RPMI8226 (cell line): Measurements from ENCODE around the gene STIM2.
A peak's percentile ranks its signal among the peaks of the same experiment; 100 is the strongest.
"Not testable (repeated sequence)": the region's sequence is repeated elsewhere in the genome, so short reads cannot be mapped to it uniquely, and the experiment has no call there.

Experiments used
- DNase-seq: peaks from one replicate; pipeline ENCODE4 v3.0.0-alpha.2; 2015

STIM2 gene

GRCh38 chr4:26958925-26959653, 98.4 kb downstream of the STIM2 start:
- DNase-seq = no peak

- DNase-seq = no peak
Observed at GRCh38 chr4:26959654-26960047, 99.0 kb downstream of the STIM2 start.

GRCh38 chr4:26962720-26963119, 102.1 kb downstream of the STIM2 start:
- no peak for DNase-seq

DNA sequence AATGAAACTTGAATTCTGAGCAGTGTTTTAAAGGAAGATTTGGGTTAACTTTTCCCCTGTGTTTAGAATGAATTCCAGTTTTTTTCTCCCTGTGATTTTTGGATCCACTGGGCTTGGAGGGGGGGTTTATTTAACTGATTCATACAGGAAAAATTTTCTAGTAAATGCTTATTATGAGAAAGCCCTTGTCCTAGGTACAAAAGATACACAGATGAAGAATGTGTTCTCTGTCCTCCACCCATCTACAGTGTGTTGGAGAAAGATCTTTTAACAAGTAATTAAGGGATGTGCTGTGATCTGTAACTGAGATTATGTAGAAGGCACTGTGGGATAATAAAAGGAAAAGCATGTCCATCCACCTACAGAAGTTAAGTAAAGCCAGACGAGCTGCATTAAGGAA, 103.9 kb downstream of the STIM2 start:
- DNase-seq = no peak

GRCh38 chr4:26964994-26965393, 104.4 kb downstream of the STIM2 start:
- no peak for DNase-seq

- DNase-seq = not testable (repeated sequence)
Observed at GRCh38 chr4:26975464-26976181, 115.0 kb downstream of the STIM2 start.

GRCh38 chr4:26978387-26979053, 117.9 kb downstream of the STIM2 start:
- DNase-seq = no peak

DNA sequence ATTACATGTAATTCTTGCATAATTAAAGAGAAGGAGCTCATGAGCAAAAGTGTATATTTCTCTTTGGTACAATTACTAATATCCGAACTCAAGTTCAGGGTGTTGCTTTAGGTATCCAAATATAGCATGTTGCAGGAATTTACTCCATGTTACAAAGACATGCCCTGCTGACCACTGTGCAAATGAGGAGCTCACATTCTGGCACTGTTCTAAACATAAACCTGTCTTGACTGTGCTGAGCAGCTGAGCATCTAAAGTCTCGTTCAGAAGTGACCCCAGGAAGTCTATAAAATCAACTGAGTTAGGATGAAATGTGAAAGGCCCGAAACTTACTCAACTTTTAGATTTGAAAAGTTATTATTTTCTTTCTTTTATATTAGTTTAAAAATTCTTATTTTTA, 124.3 kb downstream of the STIM2 start:
- no peak for DNase-seq

- DNase-seq = no peak
Observed at GRCh38 chr4:26985873-26986272, 125.2 kb downstream of the STIM2 start.

- no peak for DNase-seq
Observed at GRCh38 chr4:26987191-26987590, 126.5 kb downstream of the STIM2 start.

DNA sequence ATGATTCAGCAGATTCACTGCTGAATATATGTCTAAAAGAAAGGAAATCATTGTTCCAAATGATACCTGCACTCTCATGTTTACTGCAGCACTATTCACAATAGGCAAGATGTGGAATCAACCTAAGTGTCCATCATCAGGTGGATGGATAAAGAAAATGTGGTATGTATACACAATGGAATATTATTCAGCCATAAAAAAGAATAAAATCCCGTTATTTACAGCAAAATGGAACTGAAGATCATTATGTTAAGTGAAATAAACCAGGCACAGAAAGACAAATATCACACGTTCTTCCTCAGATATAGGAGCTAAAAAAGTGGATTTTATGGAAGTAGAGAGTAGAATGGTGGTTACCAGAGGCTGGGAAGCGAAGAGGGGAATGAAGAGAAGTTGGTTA, 130.4 kb downstream of the STIM2 start:
- DNase-seq = no peak

DNA sequence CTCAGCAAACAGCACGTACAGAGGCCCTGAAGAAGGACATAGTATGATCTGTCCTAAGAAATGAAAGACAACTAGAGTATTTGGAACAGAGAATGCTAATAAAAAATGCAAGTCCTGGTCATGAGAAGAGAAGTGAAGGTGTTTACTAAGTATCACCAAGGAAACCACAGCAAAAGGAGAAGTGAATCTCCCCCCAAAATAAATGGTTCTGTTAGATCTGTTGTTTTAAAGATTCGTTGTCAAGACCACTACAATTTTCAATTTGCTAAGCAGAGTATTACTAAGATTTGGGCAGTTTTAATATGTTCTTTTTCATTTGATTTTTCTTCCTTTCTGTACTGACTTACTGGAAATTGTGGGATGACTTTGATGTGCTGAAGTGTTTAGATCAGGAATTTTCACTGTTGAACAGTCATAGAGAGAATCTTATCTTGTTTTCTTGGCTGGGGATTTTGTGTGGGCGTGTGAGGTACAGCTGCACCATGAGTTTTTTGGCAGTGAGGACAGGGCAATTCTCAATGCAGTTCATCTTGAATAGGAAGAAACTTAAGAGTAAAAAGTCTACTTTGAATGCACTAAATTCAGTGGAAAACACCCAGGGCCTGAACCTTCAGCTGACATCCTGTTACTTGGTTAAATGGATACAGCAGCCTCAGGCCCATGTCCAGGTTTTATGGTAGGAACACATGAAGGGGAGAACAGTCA, 132.2 kb downstream of the STIM2 start:
- peak; percentile 48 for DNase-seq

- DNase-seq = no peak
Observed at GRCh38 chr4:26993539-26993938, 132.9 kb downstream of the STIM2 start.

DNA sequence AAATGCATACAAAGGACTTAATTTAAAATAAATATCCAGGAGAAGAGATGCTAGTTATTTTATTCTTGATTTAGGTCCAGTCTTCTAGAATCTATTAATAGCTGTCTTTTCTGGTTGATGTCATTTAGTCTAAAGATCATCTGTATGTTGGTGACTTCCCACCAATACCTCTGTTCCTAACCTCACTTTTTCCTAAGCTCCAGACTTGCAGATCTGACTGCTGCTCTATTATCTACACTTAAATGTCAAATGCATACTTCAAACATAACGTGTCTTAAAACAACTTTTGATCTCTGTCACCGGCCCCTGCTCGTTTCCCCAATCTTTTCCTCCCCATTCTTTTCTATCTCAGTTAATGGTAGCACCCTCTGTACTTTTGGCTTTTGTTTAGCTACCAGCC, 133.3 kb downstream of the STIM2 start:
- DNase-seq = no peak

DNA sequence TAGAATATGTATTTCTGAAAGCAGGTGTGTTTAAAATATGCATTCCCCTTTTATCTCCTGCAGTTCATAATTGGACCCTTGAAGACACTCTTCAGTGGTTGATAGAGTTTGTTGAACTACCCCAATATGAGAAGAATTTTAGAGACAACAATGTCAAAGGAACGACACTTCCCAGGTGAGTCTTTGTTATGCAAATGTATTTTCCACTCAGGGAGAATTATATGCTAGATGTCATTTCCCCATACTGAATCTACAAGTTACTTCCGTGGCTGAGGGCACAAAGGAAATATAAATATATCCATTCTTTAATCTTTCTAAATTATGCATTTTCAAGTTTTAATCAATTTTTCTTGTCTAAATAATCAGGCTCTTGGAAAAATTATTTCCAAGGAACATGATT, 134.7 kb downstream of the STIM2 start:
- DNase-seq = no peak

GRCh38 chr4:26996745-26997144, 136.1 kb downstream of the STIM2 start:
- no peak for DNase-seq

DNA sequence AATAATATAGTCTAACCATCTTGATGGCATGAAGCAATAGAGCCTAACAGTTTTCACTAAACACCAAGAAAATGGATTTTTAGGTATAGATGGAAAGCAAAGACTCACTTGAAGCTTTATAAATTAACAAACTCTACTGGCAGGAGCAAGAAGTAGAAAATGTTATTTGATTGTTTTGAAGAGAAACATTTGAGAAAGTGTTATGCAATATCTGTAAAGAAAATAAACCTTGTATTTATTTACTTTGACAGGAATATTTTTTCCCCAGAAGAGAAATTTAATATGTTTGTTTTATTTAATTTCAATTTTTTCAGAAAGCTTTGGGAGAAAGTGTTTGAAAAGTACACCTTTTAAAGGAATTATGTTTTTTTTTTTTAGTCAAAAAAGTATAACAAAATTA, 139.0 kb downstream of the STIM2 start:
- DNase-seq = no peak

- DNase-seq = no peak
Observed at GRCh38 chr4:27000122-27000521, 139.5 kb downstream of the STIM2 start.

- DNase-seq = no peak
Observed at GRCh38 chr4:27000820-27001219, 140.2 kb downstream of the STIM2 start.

DNA sequence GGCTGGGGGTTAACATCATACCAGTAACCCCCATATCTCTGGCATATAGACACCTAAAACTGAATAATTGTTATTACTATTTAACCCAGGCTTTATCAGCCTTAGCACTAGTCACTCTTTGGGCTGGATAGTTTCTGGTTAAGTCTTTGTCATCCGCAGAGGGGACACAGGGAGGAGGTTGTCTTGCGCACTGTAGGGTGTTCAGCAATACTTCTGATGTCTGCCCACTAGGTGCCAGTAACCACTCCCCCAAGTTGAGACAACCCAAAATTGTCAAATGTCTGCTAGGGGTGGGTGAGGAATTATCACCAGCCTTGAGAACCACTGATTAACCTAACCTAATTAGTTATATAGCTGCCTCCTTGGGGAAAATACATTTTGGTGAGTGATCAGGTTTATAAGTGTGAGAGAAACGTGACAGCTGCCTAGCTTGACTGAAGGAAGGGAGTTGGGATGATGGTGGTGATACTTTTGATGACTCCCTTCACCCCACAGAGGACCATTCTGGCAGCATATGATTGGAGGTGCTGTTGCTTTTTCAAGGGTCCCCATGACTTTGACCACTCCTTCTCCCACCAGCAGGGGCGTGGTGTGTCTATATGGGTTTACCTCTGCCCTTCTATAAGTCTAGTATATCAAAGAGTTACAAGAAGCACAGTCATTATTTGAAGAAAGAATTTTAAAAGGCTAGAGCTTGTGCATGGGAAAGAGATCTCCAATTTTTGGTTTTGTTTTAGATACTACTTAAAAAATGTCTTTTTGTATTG, 140.9 kb downstream of the STIM2 start:
- no peak for DNase-seq

GRCh38 chr4:27003642-27004113, 143.0 kb downstream of the STIM2 start:
- no peak for DNase-seq

DNA sequence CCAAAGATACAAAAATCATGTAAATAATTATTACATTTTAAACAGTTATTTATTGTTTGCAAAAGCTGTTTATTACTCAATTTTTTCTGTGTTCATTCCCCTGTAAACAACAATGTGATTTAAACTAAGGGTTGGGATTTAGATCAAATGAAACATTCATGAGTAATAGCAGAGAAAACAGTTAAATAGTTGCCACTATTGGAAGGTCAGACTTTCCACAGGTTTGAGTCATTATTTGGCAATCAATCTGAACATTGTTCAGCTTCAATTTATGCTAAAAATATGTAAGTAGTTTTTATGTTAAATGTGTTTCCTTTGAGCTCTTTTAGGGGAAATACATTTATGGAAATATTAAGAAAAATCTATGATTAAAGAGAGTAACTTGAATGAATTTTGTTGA, 144.9 kb downstream of the STIM2 start:
- DNase-seq = no peak
